Glutamatergic neuron (in vitro differentiated cells): Measurements from ENCODE around the gene ZNF334. TPM values are rescaled to one million over a fixed set of nuclear protein-coding genes. Genes with fewer than 3 reads are reported as not detected.
A peak's percentile ranks its signal among the peaks of the same experiment; 100 is the strongest.

Source experiments
- DNase-seq: peaks from one replicate; pipeline ENCODE4 v3.0.0; 2022
- H3K27ac Mint-ChIP-seq: one replicate; pipeline ENCODE4 v1.8.0; 2020; ENCODE audit warnings: mild to moderate bottlenecking, mixed read lengths, inconsistent platforms; ENCODE audit not compliant: unreplicated experiment
- H3K27me3 Mint-ChIP-seq: one replicate; pipeline ENCODE4 v1.8.0; 2020; ENCODE audit warnings: mild to moderate bottlenecking, moderate library complexity, mixed read lengths, inconsistent platforms; ENCODE audit not compliant: unreplicated experiment
- H3K36me3 Mint-ChIP-seq: one replicate; pipeline ENCODE4 v1.8.0; 2020; ENCODE audit warnings: mild to moderate bottlenecking, mixed read lengths, inconsistent platforms; ENCODE audit not compliant: unreplicated experiment
- H3K4me1 Mint-ChIP-seq: one replicate; pipeline ENCODE4 v1.8.0; 2020; ENCODE audit warnings: mild to moderate bottlenecking, low read depth, mixed read lengths, inconsistent platforms; ENCODE audit not compliant: unreplicated experiment
- H3K4me3 Mint-ChIP-seq: one replicate; pipeline ENCODE4 v1.8.0; 2020; ENCODE audit warnings: mild to moderate bottlenecking, mixed read lengths, inconsistent platforms; ENCODE audit not compliant: unreplicated experiment
- H3K9me3 Mint-ChIP-seq: one replicate; pipeline ENCODE4 v1.8.0; 2020; ENCODE audit warnings: mild to moderate bottlenecking, moderate library complexity, mixed read lengths, inconsistent platforms; ENCODE audit not compliant: unreplicated experiment
- CTCF ChIP-seq: fragments of 200-600 bp; sonication (generic); IDR thresholded peaks from one replicate; pipeline ENCODE4 v1.5.0; 2021; ENCODE audit not compliant: partially characterized antibody, unreplicated experiment
- total RNA-seq: library from RNA; stranded (reverse); fragmentation: NEBNext Ultra II Directional; extraction: Animal tissue kit (Norgen Biotek cat#: 25700); gene quantifications from one replicate; pipeline ENCODE4 v1.2.1, GENCODE V29; 2021; ENCODE audit not compliant: unreplicated experiment

Gene ZNF334
- total RNA-seq, 1 donor from 2014 or later, result 32.9 TPM

- H3K9me3 Mint-ChIP-seq, result no peaks in the 10 kb centered on the region
- TF ChIP-seq CTCF, result no peak
- DNase-seq, result no peak
- H3K27me3 Mint-ChIP-seq, result peaks cover 2% of the 10 kb centered on the region
- H3K4me1 Mint-ChIP-seq, result no peaks in the 10 kb centered on the region
- H3K27ac Mint-ChIP-seq, result no peak overlapping the region
- no peak overlapping the region for H3K4me3 Mint-ChIP-seq
- no peaks in the 10 kb centered on the region for H3K36me3 Mint-ChIP-seq
Measured at GRCh38 chr20:46541229-46541935, 28.0 kb upstream of the ZNF334 start.

- no peaks in the 10 kb centered on the region for H3K9me3 Mint-ChIP-seq
- no peak for DNase-seq
- no peaks in the 10 kb centered on the region for H3K36me3 Mint-ChIP-seq
- H3K4me1 Mint-ChIP-seq, result no peaks in the 10 kb centered on the region
- peaks cover 2% of the 10 kb centered on the region for H3K27me3 Mint-ChIP-seq
- no peak overlapping the region for H3K27ac Mint-ChIP-seq
- TF ChIP-seq CTCF, result peak; percentile 26
- no peak overlapping the region for H3K4me3 Mint-ChIP-seq
Measured at GRCh38 chr20:46539113-46539512, 25.8 kb upstream of the ZNF334 start.

- H3K27me3 Mint-ChIP-seq, result no peaks in the 10 kb centered on the region
- no peaks in the 10 kb centered on the region for H3K4me1 Mint-ChIP-seq
- DNase-seq, result no peak
- no peak for TF ChIP-seq CTCF
- H3K36me3 Mint-ChIP-seq, result no peaks in the 10 kb centered on the region
- H3K4me3 Mint-ChIP-seq, result no peak overlapping the region
- no peaks in the 10 kb centered on the region for H3K9me3 Mint-ChIP-seq
- H3K27ac Mint-ChIP-seq, result no peak overlapping the region
Measured at GRCh38 chr20:46530640-46531039, 17.3 kb upstream of the ZNF334 start.

- Mint-ChIP-seq H3K4me3 (no peak overlapping the region), H3K27me3 (peaks cover 2% of the 10 kb centered on the region), H3K36me3 (no peaks in the 10 kb centered on the region), H3K9me3 (no peaks in the 10 kb centered on the region), H3K27ac (no peak overlapping the region), H3K4me1 (no peaks in the 10 kb centered on the region)
- TF ChIP-seq CTCF, result no peak
- DNase-seq, result no peak
Measured at GRCh38 chr20:46523696-46524328, 10.5 kb upstream of the ZNF334 start.

GRCh38 chr20:46523108-46523507 lies 9.7 kb upstream of the ZNF334 start:
- H3K9me3 Mint-ChIP-seq, result no peaks in the 10 kb centered on the region
- peaks cover 2% of the 10 kb centered on the region for H3K27me3 Mint-ChIP-seq
- no peak for TF ChIP-seq CTCF
- DNase-seq, result no peak
- no peaks in the 10 kb centered on the region for H3K4me1 Mint-ChIP-seq
- H3K27ac Mint-ChIP-seq, result no peak overlapping the region
- H3K36me3 Mint-ChIP-seq, result no peaks in the 10 kb centered on the region
- no peak overlapping the region for H3K4me3 Mint-ChIP-seq
